Activated CD8-positive, alpha-beta memory T cell treated with anti-CD3 and anti-CD28 coated beads for 4 hours (primary cell): ENCODE data around the gene RAB7A.

ENCODE experiments used
- DNase-seq, 2 donors: peaks; one replicate each; pipeline ENCODE4 v3.0.0-alpha.2; 2020; ENCODE audit warnings: low read depth in 2 of 2

The RAB7A gene

DNA sequence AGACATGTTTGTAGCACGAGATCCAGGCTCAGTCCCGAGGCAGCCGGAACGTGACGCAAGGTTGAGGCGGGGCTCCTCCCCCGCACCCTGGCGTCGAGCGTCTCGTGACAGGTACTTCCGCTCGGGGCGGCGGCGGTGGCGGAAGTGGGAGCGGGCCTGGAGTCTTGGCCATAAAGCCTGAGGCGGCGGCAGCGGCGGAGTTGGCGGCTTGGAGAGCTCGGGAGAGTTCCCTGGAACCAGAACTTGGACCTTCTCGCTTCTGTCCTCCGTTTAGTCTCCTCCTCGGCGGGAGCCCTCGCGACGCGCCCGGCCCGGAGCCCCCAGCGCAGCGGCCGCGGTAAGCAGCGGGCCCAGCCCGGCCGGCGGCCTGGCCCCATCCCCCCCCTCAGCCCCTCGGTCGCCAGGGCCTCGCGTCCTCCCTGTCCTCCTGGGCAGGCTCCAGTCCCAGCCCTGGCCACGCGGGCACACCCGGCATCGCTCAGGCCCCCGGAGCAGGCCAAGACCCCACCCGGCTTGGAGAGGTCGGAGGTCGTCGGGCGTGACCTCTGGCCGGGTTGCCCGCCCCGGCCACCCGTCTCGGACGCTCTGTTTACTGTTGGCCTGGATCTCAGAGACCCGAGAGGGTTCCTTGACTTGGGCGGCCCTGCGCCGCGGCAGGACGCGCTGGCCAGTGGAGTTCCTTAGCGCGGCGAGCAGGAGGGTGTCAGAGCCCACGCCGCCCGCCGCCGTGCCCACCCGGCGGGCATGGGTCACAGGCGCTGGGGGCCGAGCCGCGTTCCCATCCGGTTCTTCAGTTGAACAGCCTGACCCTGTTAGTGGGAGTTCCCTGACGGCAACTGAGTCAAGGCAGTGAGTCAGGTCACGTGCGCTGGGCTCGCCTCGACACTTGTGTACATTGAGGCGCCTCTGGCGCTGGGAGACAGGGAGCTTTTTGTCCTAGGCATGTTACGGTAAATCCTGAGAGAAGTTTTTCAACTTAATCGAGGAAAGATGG lies at the start of gene RAB7A:
Gene RAB7A, plus strand, starts transcription at position 161 of the 994 bp plus-strand sequence. CDS start 69,185 bp downstream, outside the sequence.
- DNase-seq, result peak; percentile 95

GRCh38 chr3:128679338-128679737 lies 46.6 kb upstream of the RAB7A start:
- no peak for DNase-seq

DNA sequence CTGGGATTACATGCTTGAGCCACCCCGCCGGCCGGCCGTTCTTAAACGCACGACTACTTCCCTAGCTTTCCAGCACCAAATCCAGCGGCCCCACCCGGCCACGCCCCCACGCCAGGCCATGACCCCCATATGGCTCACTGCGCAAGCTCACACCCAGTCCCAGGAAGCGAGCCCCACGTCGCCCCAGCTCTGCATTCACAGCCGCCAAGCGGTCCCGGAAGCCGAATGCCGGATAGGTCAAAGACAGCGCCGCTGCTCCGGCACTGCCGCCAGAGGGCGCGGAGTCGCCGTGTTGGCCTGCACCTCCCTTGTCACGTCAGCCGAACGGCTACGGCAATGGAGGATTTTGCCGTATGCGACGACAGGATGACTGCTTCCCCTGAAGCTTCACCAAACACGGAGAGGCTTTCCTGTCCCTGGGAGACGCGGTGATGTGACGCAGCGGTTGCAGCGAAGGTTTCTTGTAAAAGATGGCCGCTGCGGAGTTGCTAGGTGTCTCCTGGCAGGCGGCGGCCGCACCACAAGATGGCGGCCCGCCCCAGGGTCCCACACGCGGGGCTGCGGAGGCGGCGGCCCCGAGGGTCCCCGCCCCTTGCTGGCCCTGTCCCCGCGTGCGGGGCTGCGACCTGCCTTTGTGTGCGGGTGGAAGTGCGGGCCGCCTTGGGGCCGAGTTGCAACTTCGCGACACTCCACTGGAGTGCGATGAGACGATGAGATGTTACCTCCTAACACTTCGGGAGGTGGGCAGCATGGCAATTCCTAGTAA lies 45.2 kb upstream of the RAB7A start:
- DNase-seq, result peak; percentile 93 to 95

DNA sequence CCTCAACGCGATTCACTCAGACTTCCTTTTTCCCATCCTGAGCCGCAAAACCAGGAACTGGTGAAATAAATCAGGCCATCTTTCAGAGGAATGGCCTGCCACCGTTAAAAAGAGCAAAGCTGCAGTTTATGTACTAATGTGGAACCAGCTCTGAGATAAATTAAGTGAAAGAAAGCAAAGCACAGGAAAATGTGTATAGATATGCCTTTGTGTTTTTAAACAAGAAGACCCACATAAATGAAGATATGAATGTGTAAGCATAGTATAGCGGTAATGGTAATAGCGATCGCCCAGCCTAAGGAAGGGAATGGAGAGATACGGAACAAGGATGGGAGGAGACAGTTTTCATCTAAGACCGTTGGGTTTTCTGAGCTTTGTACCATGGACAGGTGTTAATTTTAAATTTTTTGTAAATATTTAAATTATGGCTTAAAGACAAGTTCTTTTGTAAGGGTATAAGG lies 44.6 kb upstream of the RAB7A start:
- DNase-seq, result no peak

DNA sequence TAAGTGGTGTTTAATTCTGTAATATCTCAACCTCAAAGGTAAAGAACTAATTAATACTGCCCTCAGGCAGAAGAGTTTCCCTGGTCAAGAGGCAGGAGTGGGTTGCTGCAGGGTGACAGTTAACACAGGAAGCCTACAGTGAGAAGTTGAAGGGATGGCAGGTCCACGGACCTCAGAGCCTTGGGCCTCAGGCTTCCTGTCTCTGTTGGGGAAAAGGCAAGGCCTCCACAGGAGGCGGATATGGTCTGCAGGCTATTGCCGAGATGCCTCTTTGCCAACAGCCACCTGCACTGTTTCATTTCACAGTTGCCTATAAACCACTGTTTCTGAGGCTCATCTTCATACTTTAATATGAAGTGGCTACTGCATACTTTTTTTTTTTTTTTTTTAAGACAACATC lies 42.0 kb upstream of the RAB7A start:
- peak in 1 of 2 donors; percentile 2 for DNase-seq

DNA sequence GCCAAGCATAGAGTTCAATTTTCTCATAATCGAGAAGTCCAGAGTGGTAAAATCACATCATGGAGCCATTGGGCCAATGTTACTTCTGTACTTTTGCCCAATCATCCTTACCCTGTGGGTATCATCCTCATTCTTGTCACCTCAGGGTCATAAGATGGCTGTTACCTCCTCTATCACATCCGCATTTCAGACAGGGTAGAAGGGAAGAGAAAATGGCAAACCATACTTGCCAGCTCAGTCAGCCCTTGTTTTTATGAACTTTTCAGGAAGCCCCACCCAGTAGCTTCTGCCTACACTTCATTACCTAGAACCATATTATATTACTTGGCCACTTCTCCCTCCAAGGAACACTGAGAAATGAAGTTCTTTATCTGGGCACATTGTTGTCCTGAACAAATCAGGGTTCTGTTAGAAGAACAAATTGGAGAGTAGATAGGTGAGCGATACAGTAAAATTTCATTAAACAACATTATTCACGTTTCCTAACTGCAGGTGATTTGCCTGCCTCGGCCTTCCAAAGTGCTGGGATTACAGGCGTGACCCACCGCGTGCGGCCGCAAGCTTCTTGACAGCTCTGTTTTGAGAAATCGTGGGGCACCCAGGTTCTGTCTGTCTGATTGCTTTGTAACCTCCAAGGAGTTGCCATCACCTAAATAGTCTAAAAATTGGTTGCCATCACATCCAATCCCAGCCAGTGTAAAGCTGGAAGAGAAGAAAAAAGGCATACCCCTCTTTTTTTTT lies 40.8 kb upstream of the RAB7A start:
- DNase-seq, result no peak

DNA sequence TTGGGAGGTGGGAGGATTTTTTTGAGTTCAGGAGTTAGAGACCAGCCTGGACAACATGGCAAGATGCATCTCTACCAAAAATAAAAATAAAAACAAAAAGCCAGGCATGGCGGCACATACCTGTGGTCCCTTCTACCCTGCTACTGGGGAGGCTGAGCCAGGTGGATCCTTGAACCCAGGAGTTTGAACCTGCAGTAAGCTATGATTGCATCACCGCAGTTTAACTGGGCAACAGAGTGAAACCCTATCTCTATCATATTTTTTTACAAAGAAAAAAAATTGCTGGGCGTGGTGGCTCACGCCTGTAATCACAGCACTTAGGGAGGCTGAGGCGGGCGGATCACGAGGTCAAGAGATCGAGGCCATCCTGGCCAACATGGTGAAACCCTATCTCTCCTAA lies 39.5 kb upstream of the RAB7A start:
- no peak for DNase-seq

GRCh38 chr3:128689060-128689459 lies 36.9 kb upstream of the RAB7A start:
- DNase-seq, result no peak

- DNase-seq, result no peak
Measured at GRCh38 chr3:128693696-128694095, 32.3 kb upstream of the RAB7A start.

DNA sequence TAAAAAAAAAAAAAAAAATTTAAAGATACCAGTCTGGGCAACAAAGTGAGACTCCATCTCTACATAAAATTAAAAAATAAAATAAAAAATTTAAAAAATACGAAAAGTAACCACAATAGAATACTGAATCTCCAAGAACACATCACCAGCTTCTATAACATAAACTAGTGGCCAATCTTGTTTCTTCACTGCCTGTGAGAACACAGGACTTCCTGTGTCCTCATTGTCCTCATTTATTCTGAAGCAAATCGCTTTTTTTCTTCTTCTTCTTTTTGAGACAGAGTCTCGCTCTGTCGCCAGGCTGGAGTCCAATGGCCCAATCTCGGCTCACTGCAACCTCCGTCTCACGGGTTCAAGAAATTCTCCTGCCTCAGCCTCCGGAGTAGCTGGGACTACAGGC lies 28.6 kb upstream of the RAB7A start:
- DNase-seq, result no peak

DNA sequence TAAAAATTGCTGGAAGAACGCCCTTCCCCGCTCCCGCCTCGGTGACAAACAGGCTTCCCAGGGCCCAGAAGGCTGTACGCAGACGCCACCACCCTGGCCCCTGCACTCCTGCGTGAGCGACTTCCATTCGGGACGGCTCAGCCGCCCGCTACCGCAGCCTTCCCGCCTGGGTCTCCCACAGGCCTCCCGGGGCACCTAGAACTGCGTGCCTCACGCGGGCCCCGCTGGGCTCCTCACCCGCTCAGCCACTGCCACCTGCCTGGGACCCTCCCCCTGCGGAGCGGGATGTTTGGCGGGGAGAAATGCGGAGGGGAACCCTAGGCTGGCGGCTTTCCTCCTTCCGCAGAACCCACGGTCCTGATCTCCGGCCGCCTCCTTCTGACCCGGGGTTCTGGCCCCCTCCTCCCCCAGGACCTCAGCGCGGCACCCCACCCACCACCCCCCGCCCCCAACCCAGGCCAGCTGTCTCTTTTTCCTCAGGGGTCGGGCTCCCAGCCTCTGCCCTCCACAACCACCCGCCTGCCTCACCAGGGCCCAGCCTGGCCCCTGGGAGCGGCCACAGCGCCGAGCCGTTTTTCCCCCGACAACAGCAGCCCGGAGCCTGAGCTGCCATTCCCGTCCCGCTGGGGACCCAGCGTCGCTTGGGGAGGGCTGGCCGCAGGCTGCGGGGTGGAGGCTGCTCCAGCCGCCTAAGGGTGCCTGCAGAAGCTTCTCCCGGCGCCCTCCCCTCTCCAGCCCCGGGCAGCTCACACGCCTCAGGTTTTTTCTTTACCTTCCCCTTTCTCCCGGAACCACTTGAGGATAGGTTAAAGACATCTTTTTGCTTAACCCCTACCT lies 27.6 kb upstream of the RAB7A start:
- DNase-seq, result no peak

GRCh38 chr3:128701342-128702212 lies 24.4 kb upstream of the RAB7A start:
- no peak for DNase-seq

GRCh38 chr3:128702391-128702790 lies 23.6 kb upstream of the RAB7A start:
- no peak for DNase-seq

- DNase-seq, result no peak
Measured at GRCh38 chr3:128703561-128703960, 22.4 kb upstream of the RAB7A start.

DNA sequence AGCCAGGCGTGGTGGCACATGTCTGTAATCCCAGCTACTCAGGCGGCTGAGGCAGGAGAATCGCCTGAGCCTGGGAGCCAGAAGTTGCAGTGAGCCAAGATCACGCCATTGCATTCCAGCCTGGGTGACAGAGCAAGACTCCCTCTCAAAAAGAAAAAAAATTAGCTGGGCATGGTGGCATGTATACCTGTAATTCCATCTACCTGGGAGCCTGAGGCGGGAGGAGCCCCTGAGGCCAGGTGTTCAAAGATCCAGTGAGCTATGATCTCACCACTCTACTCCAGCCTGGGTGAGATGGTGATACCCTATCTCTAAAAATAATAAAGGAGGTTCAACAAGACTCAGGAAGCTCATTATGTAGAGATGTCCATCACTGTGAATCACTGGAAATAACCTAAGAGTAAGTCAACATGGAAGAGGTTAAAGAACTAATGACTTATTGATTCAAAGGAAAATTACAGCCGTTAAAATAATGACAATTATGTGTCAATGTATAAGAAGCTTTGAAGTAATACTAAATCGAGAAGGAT lies 19.8 kb upstream of the RAB7A start:
- no peak for DNase-seq

DNA sequence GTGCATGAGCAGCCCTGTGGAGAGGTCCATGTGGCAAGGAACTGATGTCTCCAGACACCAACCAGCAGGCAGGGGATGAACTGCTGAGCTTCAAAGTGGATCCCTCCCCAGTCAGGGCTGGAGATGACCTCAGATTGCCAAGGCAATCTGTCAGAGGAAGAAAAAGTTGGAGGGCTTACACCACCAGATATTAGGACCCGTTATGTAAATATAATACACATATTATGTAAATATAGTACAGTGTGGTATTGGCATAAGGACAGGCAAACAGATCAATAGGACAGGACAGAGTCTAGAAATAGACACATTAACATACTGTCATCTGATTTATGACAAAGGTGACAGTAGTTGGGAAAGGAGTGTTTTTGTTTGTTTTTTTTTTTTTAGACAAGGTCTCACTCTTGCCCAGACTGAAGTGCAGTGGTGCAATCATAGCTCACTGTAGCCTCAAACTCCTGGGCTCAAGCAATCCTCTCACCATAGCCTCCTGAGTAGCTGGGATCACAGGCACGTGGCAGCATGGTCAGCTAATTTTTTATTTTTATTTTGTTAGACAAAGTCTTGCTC lies 18.0 kb upstream of the RAB7A start:
- DNase-seq, result no peak

GRCh38 chr3:128709038-128709437 lies 16.9 kb upstream of the RAB7A start:
- no peak for DNase-seq

DNA sequence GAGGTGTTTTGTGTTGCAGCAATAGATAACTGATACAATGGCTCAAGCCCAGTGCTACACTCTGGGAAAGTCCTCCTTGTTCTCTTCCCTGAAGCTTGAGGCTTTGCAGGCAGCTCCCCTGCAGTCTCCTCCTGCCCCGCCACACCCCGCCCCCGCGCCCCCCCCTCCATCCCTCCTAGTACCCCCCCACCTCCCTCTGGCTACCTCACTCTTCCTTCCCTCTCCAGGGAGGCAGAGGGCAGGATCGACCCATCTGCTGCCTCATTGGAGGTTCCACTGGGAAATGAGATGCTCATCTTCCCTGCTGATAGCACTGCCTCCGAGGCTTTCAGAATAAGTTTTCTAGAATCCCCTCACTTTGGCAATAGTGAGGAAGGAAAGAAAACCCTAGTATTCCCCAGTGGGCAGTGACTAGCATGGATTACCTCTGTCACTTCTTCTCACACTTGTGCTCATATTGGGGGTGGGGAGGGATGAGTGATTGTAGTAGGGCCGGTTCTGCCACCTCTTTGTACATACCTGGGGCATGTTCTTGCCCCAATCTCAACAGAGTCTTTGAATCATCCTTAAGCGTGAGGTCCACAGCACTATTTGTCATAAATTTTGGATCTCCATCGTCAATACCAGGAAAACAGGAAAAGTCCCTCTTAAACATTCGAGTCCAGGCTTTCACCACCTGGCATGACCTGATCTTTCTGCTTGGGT lies 16.3 kb upstream of the RAB7A start:
- no peak for DNase-seq
